HG03060 (cell line): ENCODE data around the gene OXTR.
"Not testable (repeated sequence)": the region's sequence is repeated elsewhere in the genome, so short reads cannot be mapped to it uniquely, and the experiment has no call there.

ENCODE experiments used
- ATAC-seq: cut with Tn5 transposase; IDR thresholded peaks from one replicate; pipeline ENCODE4 v1.9.1; 2021; ENCODE audit warnings: low read depth, moderate number of reproducible peaks; ENCODE audit not compliant: unreplicated experiment

OXTR gene

GRCh38 chr3:8743021-8743601 is 26.3 kb downstream of the OXTR start:
- no peak for ATAC-seq

- ATAC-seq = no peak
Measured at GRCh38 chr3:8741581-8742261, 27.7 kb downstream of the OXTR start.

- peak; percentile 59 for ATAC-seq
Measured at GRCh38 chr3:8739757-8740504, 29.5 kb downstream of the OXTR start.

GRCh38 chr3:8738639-8739038 is 30.8 kb downstream of the OXTR start:
- no peak for ATAC-seq

GRCh38 chr3:8737823-8738222 is 31.6 kb downstream of the OXTR start:
- ATAC-seq = no peak

- ATAC-seq = no peak
Measured at GRCh38 chr3:8737301-8737700, 32.1 kb downstream of the OXTR start.

GRCh38 chr3:8736436-8736835 is 33.0 kb downstream of the OXTR start:
- no peak for ATAC-seq

- ATAC-seq = no peak
Measured at GRCh38 chr3:8734908-8735307, 34.5 kb downstream of the OXTR start.

GRCh38 chr3:8734137-8734878 is 35.1 kb downstream of the OXTR start:
- ATAC-seq = no peak

- no peak for ATAC-seq
Measured at GRCh38 chr3:8733332-8734094, 35.9 kb downstream of the OXTR start, which contains the start of gene CAV3. CAV3 (plus strand) TSS chr3:8733802; CDS start chr3:8733877, 75 bp downstream.

- ATAC-seq = no peak
Measured at GRCh38 chr3:8732413-8732812, 37.0 kb downstream of the OXTR start.

- ATAC-seq = no peak
Measured at GRCh38 chr3:8730656-8731055, 38.8 kb downstream of the OXTR start.

- no peak for ATAC-seq
Measured at GRCh38 chr3:8729479-8729878, 39.9 kb downstream of the OXTR start.

GRCh38 chr3:8727605-8728512 is 41.6 kb downstream of the OXTR start:
- ATAC-seq = no peak

GRCh38 chr3:8724108-8724752 is 45.2 kb downstream of the OXTR start:
- no peak for ATAC-seq

GRCh38 chr3:8723612-8724011 is 45.8 kb downstream of the OXTR start:
- no peak for ATAC-seq

GRCh38 chr3:8722808-8723207 is 46.6 kb downstream of the OXTR start:
- no peak for ATAC-seq

GRCh38 chr3:8715757-8716156 is 53.7 kb downstream of the OXTR start:
- ATAC-seq = not testable (repeated sequence)
